HG02623 (cell line): ENCODE results near the gene ITIH4.

ENCODE experiments used
- ATAC-seq: cut with Tn5 transposase; IDR thresholded peaks from one replicate; pipeline ENCODE4 v1.9.1; 2021; ENCODE audit warnings: moderate library complexity; ENCODE audit not compliant: unreplicated experiment

Gene ITIH4

DNA sequence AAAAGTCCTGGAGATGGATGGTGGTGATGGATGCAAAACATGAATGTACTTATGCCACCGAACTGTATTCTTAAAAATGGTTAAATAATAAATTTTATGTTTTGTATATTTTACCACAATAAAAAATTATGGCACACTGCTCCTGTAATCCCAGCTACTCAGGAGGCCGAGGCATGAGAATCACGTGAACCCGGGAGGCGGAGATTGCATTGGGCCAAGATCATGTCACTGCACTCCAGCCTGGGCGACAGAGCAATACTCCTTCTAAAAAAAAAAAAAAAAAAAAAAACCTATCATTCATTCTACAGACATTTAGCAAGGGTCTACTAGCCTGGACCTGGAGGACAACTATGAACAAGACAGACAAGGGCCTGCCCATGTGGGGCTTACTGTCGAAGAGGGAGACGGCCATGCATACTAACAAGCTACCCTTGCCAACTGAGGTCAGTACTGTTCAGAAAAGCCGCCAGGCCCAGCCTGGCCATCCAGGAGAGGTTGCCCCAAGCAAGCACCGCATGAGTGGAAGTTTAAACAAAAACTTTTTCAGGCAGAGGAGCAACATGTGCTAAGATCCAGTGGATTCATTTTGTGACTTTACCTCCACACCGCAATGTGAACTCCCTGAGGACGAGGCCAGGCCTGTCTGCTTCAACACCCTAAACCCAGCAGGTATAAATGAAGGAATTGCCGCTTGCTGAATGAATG is 57.0 kb downstream of the ITIH4 start:
- no peak for ATAC-seq

DNA sequence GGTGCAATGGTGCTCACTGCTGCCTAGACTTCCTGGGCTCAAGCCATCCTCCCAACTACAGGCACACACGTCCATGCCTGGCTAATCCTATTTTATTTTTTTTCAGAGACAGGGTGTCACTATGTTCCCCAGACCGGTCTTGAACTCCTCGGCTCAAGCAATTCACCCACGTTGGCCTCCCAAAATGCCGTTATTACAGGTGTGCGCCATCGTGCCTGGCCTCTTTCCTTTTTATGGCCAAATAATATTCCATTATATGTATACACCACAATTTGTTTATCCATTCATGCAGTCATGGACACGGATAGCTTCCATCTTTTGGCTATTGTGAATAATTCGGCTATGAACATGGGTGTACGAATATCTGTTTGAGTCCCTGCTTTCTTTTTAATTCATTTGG is 58.8 kb downstream of the ITIH4 start:
- ATAC-seq: no peak

DNA sequence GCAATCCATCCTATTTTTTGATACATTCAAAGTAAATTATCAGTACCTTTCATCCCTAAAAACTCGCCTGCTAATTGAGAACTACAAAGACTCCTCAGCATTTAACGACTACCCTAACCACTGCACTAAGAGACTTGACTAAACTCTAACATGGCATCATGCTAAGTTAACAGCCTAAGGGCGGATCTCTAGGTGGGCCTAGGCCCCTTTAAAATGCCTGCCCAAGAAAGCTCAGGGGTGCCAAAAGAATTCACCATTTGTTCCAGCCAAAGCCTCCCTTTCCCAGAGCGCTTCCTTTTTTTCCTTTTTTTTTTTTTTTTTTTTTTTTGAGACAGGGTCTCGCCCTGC is 59.2 kb downstream of the ITIH4 start:
- no peak for ATAC-seq

DNA sequence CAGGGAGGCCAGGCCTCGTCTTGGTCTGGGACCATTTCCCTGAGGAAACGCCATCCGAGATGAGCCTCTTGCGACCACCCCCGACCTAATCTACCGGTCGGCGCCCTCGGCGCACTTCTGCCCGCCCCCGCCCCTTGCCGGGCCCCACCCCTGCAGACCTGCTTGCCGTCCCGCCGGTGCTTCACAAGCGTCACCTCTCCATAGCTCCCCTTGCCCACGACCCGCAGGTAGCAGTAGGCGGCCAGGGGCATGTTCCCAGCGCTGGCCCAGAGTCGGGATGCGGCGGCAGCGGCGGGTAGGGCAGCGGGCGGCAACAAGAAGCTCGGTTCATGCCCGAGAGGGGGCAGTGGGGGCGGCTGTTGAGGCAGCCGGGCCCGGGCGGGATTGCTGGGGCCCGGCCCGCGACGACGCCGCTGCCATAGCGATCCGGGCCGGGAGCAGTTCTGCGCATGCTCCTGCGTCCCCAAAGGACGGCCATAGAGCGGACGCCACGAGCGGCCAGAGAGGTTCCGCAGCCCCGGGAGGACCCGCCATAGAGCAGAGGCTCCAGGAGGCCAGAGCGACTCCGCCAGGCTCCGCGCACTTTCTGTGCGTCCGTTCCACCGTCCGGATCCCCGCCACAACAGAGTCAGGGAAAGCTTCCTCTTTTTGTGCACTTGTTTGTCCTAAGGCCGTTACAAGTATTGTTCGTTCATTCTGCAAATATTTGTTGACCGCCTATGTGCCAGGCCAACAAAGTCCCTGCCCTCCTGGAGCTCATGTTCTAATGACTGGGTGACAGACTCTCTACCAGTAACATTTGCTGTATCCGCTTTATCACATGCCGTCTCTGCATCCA is 59.8 kb downstream of the ITIH4 start, which contains the start of gene NEK4:
Gene NEK4, minus strand, starts transcription at position 445 of the 838 bp plus-strand sequence. Its CDS starts 194 bp downstream, at position 251.
- ATAC-seq: peak; percentile 95

DNA sequence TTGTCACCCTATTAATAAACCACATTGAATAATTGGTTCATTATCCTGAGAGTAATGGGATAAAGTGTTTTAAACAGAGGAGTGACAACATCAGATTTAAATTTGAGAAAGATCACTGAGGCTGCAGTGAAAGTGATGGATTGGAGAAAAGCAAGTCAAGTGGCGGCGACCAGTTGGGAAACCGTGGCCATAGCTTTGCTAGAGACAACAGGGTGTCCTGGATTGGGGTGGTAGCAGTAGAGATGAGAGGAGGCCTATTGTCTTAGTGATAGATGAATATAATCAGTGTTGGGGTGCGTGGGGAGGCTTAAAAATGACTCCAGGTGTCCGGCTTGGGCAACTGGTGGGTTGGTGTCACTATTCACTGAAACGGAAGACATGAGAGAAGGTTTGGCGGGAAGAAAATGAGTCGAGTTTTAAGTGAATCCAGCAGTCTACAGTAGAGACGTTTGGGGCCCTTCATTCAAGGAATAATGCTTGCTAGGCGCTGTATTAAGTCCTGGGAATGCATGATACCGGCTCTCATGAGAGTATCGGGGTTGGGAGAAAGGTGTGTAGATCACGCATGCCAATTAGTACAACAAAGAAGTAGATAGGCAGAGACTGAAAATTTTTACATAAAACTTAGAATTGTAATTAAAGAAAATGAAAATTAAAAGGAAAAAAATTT is 60.6 kb downstream of the ITIH4 start:
- no peak for ATAC-seq

DNA sequence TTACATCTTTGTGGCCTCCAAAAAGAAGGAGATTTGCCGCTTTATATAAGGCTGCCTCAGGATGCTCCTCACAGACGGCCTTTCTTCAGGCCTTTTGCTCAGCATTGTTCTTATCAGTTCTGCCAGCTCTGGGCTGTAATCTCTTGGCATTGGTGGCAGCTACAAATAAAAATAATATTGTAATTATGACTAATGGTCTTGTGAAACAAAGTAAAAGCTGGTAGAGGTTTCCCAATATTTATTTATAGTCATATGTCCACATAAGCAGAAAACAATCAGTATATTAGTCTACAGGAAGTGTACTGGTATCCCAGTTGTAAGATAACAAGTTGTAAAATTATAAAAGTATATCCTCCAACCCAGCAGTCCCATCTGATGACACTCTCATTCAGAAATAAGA is 67.0 kb downstream of the ITIH4 start:
- ATAC-seq: no peak
